Fibroblast of lung (primary cell): ENCODE results near the gene OSTN. TPM values are rescaled to one million over a fixed set of nuclear protein-coding genes. Genes with fewer than 3 reads are reported as not detected.
A peak's percentile ranks its signal among the peaks of the same experiment; 100 is the strongest.

Experiments
- DNase-seq, 2 donors: peaks; one replicate each; pipeline versions ENCODE4 v3.0.0 to v3.0.0-alpha.2; 2010; ENCODE audit warnings: low read depth in 2 of 2
- H2AFZ ChIP-seq: 2 replicates; pipeline ENCODE4 v1.5.1; 2012; ENCODE audit warnings: low read length, control low read depth, inconsistent platforms
- H3K27ac ChIP-seq: 2 replicates; pipeline ENCODE4 v1.5.1; 2011; ENCODE audit warnings: low read length, control low read depth; ENCODE audit not compliant: insufficient read depth
- H3K27me3 ChIP-seq: 2 replicates; pipeline ENCODE4 v1.5.1; 2011; ENCODE audit warnings: mild to moderate bottlenecking, low read length; ENCODE audit not compliant: control insufficient read depth, insufficient read depth
- H3K36me3 ChIP-seq: 2 replicates; pipeline ENCODE4 v1.5.1; 2011; ENCODE audit warnings: low read length; ENCODE audit not compliant: control insufficient read depth, insufficient read depth
- H3K4me1 ChIP-seq: 2 replicates; pipeline ENCODE4 v1.5.1; 2011; ENCODE audit warnings: low read length; ENCODE audit not compliant: control insufficient read depth, insufficient read depth; ENCODE audit errors: extremely low read depth
- H3K4me2 ChIP-seq: 2 replicates; pipeline ENCODE4 v1.5.1; 2011; ENCODE audit warnings: low read length, control low read depth; ENCODE audit not compliant: insufficient read depth; ENCODE audit errors: extremely low read depth
- H3K4me3 ChIP-seq, 4 experiments: fragments of 200-600 bp in 1 of 4; sonication (generic) in 1 of 4; replicated peaks in 1 of 4; 2 replicates each; pipeline ENCODE4 v1.5.1; 2011 to 2016; ENCODE audit warnings: low read length in 4 of 4, low read depth in 3 of 4, mild to moderate bottlenecking in 3 of 4, control low read depth in 2 of 4, inconsistent platforms in 1 of 4, mixed read lengths in 1 of 4; ENCODE audit not compliant: insufficient read depth in 1 of 4; ENCODE audit errors: control extremely low read depth in 1 of 4
- H3K79me2 ChIP-seq: 2 replicates; pipeline ENCODE4 v1.5.1; 2012; ENCODE audit warnings: mild to moderate bottlenecking, low read length, inconsistent platforms; ENCODE audit not compliant: control insufficient read depth, insufficient read depth
- H3K9ac ChIP-seq: 2 replicates; pipeline ENCODE4 v1.5.1; 2011; ENCODE audit warnings: mild to moderate bottlenecking, low read length, control low read depth; ENCODE audit not compliant: insufficient read depth
- H3K9me3 ChIP-seq: 2 replicates; pipeline ENCODE4 v1.5.1; 2012; ENCODE audit warnings: low read depth, low read length; ENCODE audit not compliant: control insufficient read depth, insufficient read depth
- H4K20me1 ChIP-seq: 2 replicates; pipeline ENCODE4 v1.5.1; 2011; ENCODE audit warnings: low read length; ENCODE audit not compliant: control insufficient read depth, insufficient read depth; ENCODE audit errors: extremely low read depth
- EZH2 ChIP-seq: IDR thresholded peaks from 2 replicates; pipeline ENCODE4 v1.5.1; 2012; ENCODE audit warnings: low read length, control low read depth, mild to moderate bottlenecking; ENCODE audit errors: missing control alignments
- polyA plus RNA-seq, 2 donors: library from polyadenylated mRNA; depleted of rRNA in 1 of 2; stranded (reverse) in 1 of 2; unstranded in 1 of 2; fragments of >200 nt; gene quantifications; 2 replicates each; pipeline ENCODE4 v1.2.1, GENCODE V29; 2011 to 2012; ENCODE audit warnings: missing spikeins in 1 of 2
- total RNA-seq: library from RNA; depleted of rRNA; stranded (reverse); fragments of >200 nt; gene quantifications from 2 replicates; pipeline ENCODE4 v1.2.1, GENCODE V29; 2014
- TF ChIP-seq, protein P1 (sequence below), 2 donors: IDR thresholded peaks in 1 of 2; conservative IDR thresholded peaks in 1 of 2; 1 replicate in 1 of 2; 2 replicates in 1 of 2; pipeline ENCODE4 v1.5.1; 2011 to 2012; ENCODE audit warnings: low read length in 2 of 2, control low read depth in 1 of 2, inconsistent platforms in 1 of 2, low read depth in 1 of 2, mild to moderate bottlenecking in 1 of 2

Gene OSTN
- total and polyA plus RNA-seq, 2 donors (not counting 1 experiment from before 2014, with no cell fraction given) = 0.34 to 31.9 TPM

DNA sequence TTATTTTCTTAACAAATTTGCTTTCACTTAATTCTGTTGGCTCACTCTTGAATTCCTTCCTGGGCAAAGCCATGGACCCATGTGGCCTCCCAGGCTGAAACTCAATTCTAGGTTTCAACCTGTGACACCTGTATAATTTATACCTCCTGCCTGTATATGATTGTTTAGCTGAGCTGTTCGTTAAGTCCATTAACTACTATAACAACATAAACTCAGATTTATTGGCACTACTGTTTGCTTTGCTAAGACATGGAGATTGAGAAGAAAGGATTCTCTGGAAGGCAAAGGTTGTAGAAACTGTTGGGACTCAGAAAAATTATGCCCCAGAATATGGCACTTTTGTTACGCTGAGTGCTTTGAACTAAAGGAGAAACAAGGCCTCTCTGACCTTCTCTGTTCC is 103.4 kb downstream of the OSTN start:
- no peak overlapping the region for H3K9ac ChIP-seq
- H3K4me3 ChIP-seq = no peak overlapping the region
- TF ChIP-seq EZH2 = no peak
- TF ChIP-seq, protein P1, sequence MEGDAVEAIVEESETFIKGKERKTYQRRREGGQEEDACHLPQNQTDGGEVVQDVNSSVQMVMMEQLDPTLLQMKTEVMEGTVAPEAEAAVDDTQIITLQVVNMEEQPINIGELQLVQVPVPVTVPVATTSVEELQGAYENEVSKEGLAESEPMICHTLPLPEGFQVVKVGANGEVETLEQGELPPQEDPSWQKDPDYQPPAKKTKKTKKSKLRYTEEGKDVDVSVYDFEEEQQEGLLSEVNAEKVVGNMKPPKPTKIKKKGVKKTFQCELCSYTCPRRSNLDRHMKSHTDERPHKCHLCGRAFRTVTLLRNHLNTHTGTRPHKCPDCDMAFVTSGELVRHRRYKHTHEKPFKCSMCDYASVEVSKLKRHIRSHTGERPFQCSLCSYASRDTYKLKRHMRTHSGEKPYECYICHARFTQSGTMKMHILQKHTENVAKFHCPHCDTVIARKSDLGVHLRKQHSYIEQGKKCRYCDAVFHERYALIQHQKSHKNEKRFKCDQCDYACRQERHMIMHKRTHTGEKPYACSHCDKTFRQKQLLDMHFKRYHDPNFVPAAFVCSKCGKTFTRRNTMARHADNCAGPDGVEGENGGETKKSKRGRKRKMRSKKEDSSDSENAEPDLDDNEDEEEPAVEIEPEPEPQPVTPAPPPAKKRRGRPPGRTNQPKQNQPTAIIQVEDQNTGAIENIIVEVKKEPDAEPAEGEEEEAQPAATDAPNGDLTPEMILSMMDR (conservative IDR thresholded peaks at IDR 0.05 in 1 of 2, IDR thresholded peaks at IDR 0.05 in 1 of 2; ENCODE audit: low read depth in 1 of 2, low read length in 2 of 2) = no peak
- H3K27me3 ChIP-seq = no peaks in the 10 kb centered on the region
- H3K79me2 ChIP-seq = no peaks in the 10 kb centered on the region
- H3K27ac ChIP-seq = no peak overlapping the region
- no peaks in the 10 kb centered on the region for H3K9me3 ChIP-seq
- H4K20me1 ChIP-seq = no peaks in the 10 kb centered on the region
- no peaks in the 10 kb centered on the region for H3K4me1 ChIP-seq
- no peak overlapping the region for H2AFZ ChIP-seq
- no peak for DNase-seq
- no peaks in the 10 kb centered on the region for H3K36me3 ChIP-seq
- H3K4me2 ChIP-seq = no peak overlapping the region

DNA sequence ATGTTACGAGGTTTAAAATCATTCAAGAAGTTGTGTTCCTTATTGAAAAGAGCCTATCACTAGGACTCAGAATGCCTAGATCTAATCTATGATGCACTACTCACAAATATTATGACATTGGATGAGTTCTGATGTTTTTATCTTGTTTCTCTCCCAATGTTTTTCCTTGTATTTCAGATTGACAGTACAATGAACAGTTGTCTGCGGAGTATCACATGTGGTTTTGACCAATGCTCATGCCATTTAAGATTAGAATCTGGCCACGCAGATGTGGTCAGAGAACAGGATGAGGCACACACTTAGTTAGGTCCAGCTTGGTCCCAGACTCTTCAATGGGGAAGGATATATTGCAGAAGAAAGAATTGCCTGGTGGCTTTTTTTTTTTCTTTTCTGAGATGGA is 104.6 kb downstream of the OSTN start:
- Histone ChIP-seq H2AFZ (no peak overlapping the region), H3K4me1 (no peaks in the 10 kb centered on the region), H3K27me3 (no peaks in the 10 kb centered on the region), H4K20me1 (no peaks in the 10 kb centered on the region), H3K9ac (no peak overlapping the region), H3K36me3 (no peaks in the 10 kb centered on the region), H3K79me2 (no peaks in the 10 kb centered on the region), H3K4me2 (no peak overlapping the region), H3K27ac (no peak overlapping the region), H3K9me3 (no peaks in the 10 kb centered on the region), H3K4me3 (no peak overlapping the region)
- peak in 1 of 2 donors; percentile 41 for DNase-seq
- TF ChIP-seq, protein P1 (conservative IDR thresholded peaks at IDR 0.05 in 1 of 2, IDR thresholded peaks at IDR 0.05 in 1 of 2; ENCODE audit: low read depth in 1 of 2, low read length in 2 of 2) = no peak
- TF ChIP-seq EZH2 = no peak

DNA sequence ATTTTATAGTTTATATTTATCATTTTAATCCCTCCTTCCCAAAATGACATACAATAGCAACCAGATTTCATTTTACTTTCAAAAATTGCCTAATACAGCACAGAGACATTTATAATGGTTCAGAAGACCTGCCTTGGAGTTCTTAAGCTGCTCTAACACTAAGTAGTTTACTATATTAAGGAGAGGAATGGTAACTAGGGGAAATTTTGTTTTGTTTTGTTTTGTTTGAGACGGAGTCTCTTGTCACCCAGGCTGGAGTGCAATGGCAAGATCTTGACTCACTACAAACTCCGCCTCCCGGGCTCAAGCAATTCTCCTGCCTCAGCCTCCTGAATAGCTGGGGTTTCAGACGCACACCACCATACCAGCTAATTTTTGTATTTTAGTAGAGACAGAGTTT is 107.4 kb downstream of the OSTN start:
- Histone ChIP-seq H3K4me3 (no peak overlapping the region), H3K36me3 (no peaks in the 10 kb centered on the region), H3K4me2 (no peak overlapping the region), H4K20me1 (no peaks in the 10 kb centered on the region), H3K27ac (no peak overlapping the region), H3K9ac (no peak overlapping the region), H3K9me3 (no peaks in the 10 kb centered on the region), H3K79me2 (no peaks in the 10 kb centered on the region), H3K4me1 (no peaks in the 10 kb centered on the region), H2AFZ (no peak overlapping the region), H3K27me3 (no peaks in the 10 kb centered on the region)
- no peak for DNase-seq
- TF ChIP-seq EZH2 = no peak
- TF ChIP-seq, protein P1 (conservative IDR thresholded peaks at IDR 0.05 in 1 of 2, IDR thresholded peaks at IDR 0.05 in 1 of 2; ENCODE audit: low read depth in 1 of 2, low read length in 2 of 2) = no peak
